Esophagus mucosa (tissue), 1 donor: ENCODE data around the gene SGCB. TPM values are rescaled to one million over a fixed set of nuclear protein-coding genes. Genes with fewer than 3 reads are reported as not detected.
"Not testable (repeated sequence)": the region's sequence is repeated elsewhere in the genome, so short reads cannot be mapped to it uniquely, and the experiment has no call there.

Experiments
- ATAC-seq: fragments of 200-7000 bp; cut with Tn5 transposase; one replicate; pipeline ENCODE4 v1.9.1; 2020
- total RNA-seq: library from RNA; stranded (reverse); gene quantifications from one replicate; pipeline ENCODE4 v1.2.4, GENCODE V29; 2023
- donor health status: DM: yes; HTN: yes; CAD: no.

The SGCB gene, protein sequence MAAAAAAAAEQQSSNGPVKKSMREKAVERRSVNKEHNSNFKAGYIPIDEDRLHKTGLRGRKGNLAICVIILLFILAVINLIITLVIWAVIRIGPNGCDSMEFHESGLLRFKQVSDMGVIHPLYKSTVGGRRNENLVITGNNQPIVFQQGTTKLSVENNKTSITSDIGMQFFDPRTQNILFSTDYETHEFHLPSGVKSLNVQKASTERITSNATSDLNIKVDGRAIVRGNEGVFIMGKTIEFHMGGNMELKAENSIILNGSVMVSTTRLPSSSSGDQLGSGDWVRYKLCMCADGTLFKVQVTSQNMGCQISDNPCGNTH
- 7.4 TPM for total RNA-seq

DNA sequence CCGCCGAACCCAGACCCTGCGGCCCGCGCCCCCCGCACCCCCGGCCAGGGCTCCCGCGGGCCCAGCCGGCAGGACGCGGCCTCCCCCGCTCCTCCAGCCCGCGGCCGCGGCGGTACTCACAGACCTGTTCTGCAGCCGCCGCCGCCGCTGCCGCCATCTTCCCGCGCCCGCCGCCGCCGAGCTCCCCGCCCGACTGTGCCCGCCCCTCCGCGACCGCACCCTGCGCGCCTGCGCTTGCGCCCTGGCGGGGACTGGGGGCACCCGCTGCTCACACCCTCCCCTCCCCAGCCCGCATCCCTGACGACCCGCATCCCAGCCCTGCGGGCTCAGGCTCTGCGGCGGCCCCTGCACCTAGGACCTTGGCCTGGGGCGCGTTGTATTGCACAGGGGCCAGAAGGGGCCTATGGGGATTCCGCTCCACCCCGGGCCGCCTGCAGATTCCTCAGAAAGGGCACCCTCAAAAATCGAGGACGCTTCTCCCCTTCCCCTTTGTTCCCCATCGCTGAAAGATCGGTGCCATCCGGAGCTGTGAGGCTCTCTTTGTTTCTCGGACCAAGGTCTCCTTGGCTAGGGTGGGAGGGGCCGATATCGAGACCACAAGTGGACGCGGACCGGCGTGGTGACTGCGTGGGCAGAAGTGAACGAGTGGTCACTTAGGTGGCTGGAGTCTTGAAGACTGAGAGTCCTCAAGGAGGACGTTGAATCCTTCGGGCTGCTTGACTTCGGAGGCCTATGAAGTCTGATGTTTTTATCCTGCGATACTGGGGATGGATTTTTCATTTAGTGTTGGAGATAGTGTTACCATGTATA lies at the start of gene SGCB:
Gene SGCB, minus strand, starts transcription at position 197 of the 810 bp plus-strand sequence. Its CDS starts 40 bp downstream, at position 157.
- peak; percentile 85 for ATAC-seq

DNA sequence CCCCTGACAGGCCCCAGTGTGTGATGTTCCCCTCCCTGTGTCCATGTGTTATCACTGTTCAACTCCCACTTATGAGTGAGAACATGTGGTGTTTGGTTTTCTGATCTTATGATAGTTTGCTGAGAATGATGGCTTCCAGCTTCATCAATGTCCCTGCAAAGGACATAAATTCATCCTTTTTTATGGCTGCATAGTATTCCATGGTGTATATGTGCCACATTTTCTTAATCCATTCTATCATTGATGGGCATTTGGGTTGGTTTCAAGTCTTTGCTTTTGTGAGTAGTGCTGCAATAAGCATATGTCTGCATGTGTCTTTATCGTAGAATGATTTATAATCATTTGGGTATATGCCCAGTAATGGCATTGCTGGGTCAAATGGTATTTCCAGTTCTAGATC lies 48.3 kb upstream of the SGCB start:
- not testable (repeated sequence) for ATAC-seq

DNA sequence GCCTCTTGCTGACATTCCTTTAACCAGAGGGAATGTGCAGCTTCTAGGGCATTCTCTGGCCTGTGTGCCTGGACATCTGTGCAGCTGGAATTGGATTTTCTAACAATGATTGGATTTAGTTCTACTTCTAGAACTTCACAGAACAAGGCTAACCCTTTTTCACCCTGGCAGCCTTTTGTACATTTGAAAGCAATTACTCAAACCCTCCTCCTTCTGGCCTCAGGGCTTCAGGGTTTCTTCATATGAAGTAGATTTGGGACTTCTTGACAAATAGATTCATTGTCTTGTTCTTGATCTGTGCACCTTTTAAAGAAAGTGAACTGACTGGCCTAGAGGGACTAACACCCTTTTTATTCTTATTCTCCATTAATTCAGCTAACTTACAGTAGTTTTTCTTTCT lies 43.1 kb upstream of the SGCB start:
- ATAC-seq = no peak

DNA sequence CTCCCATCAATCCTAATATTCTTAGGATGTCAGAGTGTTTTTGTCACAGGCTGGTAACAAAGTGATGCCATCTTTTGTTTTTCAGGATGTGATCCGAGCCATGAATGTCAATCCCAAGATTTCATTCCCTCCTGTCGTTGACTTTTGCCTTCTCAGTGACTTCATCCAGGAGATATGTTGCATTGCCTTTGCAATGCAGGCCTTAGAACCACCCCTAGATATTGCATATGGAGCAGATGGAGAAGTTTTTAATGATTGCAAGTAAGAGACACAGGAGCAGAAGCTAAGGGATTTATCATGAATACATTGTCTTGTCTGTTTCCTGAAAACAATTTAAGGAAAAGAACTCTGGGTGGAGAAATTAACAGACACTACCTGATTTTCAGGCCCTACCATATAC lies 41.6 kb upstream of the SGCB start:
- no peak for ATAC-seq

DNA sequence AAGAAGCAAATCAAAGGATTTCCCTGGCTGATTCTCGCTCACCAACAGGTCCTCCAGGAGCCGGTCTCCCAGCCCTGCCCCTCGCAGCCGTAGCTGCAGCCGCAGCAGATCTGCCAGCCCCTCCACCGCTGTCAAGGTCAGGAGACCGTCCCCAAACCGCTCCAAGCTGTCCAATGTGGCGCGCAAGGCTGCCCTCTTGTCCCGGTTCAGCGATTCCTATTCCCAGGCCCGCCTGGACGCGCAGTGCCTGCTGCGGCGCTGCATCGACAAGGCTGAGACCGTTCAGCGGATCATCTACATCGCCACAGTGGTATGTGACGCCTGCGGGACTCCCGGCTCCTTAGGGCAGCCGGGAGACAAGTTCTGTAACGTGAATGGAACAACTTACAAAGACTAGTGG lies 38.6 kb upstream of the SGCB start:
- no peak for ATAC-seq

DNA sequence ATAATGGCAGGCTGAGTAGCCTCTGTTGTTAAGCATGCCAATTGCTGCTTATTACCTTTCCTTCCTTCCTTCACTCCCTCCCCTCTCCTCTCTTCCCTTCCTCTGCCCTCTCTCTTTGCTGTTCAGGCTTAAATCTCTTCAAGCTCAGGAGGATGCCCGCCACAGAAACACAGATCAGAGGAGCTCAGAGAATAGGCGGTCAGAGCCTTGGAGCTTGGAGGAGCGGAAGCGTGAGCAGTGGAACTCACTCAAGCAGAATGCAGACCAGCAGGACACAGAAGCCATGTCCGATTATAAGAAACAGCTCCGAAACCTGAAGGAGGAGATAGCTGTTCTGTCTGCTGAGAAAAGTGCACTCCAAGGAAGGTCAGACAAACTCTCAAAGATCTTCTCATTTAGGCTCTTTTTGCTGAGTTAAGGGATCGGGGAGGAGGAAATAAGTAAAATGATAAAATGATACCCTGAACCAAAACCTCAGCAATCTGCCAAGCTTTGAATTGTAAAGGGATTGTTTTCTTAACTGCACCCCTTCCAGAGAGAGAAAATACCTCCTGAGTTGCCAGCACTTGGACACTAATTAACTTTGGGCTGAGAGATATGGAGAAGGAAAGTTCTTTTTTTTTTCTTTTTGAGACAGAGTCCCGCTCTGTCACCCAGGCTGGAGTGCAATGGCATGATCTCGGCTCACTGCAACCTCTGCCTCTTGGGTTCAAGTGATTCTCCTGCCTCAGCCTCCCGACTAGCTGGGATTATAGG lies 33.9 kb upstream of the SGCB start:
- ATAC-seq = no peak

DNA sequence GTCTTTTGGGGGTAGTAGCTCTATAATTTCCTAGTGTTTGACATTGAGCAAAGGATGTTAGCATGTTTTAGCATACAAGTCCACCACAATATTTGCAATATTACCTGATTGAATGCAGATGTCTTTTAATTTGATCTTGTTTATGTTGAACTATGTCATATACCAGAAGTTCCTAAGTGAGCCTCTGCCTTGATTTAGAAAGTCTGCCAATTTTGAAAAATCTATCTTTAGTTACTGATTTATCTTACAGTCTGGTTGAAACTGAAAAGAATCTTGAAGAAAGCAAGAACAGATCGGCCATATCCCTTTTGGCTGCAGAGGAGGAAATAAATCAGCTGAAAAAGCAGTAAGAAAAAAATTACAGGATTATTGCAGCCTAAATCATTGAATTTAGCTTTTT lies 31.5 kb upstream of the SGCB start:
- no peak for ATAC-seq

DNA sequence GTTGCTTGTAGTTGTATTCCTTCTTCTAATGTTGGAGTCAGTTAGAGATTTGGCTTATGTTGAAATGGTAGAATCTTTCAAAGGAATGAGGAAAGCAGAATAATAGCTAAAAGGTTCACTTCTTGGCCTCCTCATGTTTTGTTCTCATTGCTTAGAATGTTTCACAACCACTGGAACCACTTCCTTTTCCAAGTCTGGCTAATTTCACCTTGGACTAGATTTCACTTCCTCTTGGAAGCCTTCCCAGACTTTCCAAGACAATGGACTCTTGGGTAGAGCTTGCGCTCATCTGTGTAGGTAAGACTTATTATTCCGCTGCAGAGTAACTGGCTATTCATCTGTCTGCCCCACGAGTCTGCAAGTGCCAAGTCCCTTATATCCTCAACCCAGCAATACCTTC lies 21.3 kb upstream of the SGCB start:
- peak; percentile 95 for ATAC-seq

DNA sequence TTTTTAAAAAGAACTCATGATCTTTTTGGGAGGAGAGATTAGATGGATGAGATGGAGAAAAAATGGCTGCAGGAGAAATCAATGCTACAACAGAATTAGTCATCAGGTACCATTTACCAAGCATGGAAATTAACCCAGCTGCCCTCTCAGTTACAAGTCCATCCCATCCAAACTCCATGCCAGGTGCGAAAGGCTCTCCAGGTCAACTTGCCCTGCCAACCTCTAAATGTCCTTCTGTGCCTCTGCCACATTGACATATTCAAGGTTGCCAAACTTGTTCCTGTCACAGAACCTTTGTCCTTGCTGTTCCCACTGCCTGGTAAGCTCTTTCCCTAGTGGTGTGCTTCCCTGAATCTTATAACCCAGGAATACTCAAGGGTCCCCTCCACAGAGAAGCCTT lies 20.2 kb upstream of the SGCB start:
- no peak for ATAC-seq

DNA sequence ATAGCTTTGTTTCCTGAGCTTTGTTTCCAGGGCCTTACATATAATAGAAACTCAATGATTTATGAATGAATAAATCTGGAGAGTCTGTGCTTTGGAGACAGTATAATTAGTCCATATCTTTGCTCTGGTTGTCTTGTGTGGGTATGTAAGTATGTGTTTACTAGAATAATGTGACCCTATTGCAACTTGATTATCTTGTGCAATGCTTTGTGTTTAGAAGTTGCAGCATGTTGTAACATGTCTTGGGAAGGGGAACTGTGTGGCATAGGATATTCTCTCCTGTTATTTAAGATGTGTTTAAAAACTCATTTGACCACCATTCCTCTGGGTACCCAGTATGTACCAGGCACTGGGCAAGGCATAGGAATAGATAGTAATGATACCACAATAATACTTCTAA lies 19.1 kb upstream of the SGCB start:
- ATAC-seq = no peak

DNA sequence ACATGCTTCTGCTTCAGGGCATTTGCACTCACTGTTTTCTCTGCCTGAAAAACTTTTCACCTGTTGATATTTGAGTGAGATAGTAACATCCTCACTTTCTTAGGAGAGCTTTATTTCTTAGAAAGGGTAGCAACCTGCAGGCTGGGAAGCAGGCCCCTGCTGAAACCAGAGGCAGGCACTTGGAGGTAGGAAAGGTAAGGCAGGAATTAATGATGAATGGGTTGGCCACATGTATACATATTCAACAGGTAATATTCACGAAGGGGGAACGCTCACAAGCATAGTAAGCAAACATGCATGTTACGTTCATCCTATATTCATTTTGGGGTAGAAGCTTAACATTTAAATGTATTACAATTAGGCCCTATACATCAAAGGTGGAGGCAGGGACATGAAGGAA lies 16.2 kb upstream of the SGCB start:
- no peak for ATAC-seq

DNA sequence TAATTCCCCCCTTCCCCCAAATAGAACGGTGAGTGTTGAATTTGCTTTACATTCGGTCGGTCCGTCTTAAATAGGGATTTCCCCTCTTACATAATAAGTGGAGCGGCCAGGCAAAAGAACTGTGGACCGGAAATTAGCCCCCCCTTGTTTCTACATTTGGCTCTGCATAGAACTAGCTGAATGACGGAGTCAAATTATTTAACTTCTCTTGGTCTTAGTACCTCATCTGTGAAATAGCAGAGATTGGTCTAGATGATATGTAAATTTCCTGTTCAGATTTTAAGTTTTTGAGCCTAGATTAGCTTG lies 14.3 kb upstream of the SGCB start:
- ATAC-seq = no peak

DNA sequence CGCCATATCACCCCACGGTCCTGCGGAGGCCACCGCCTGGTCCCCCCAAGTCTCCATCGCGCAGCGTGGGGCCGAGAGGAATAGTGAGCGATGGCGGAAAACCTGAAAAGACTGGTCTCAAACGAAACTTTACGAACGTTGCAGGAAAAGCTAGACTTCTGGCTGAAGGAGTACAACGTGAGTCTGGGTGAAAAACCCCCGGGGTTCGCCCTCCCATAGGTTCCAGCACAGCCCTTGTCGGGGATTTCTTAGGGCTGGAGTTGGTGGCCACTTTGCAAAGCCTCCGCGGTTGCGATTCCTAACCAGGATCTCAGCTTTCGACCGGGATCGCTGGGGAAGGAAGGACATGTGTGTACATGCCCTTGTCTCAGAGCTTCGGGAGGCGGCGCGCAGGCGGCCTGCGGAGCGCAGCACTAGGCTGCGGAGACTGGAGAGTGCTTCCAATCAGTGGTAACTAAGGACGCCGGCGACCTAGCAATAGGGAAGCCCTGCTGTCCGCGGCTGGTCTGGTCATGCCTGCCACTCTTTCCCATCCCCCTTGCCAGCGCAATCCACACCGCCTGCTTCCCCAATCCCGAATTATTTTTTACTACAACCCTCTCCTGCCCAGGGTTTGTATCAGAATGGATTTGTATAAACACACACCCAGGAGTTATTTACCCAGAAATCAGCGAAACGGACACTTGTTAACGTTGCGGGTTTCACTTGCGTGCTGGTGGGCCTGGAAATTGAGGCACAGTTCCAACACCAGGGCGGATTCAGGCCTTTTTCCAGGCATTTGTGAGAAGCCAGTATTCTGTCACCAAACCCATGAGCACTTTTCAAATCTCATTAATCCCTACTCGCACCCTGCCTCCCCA lies 13.7 kb upstream of the SGCB start:
- peak; percentile 96 for ATAC-seq

DNA sequence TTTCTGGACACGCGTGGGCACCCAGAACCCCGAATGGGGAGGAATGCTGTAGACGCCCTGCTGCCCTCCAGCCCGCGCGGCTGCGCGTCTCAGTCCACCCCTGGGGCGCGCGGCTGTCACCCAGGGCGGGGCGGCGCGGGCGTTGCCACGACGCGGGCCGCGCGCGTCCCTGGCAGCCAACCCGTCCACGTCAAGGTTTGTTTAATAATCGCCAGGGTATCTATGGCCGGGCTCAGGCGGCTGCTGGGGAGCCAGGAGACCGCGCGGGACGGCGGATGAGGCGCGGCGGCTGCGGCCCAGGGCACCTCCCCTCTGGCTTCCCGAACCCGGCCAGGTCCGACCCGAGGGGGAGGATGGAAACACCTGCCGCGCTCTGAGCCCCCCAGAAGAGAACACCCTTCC lies 13.1 kb upstream of the SGCB start, which contains the start of gene SPATA18:
Gene SPATA18, plus strand, starts transcription at position 92 of the 402 bp plus-strand sequence. CDS start 401 bp downstream, outside the sequence.
- ATAC-seq = peak; percentile 91

DNA sequence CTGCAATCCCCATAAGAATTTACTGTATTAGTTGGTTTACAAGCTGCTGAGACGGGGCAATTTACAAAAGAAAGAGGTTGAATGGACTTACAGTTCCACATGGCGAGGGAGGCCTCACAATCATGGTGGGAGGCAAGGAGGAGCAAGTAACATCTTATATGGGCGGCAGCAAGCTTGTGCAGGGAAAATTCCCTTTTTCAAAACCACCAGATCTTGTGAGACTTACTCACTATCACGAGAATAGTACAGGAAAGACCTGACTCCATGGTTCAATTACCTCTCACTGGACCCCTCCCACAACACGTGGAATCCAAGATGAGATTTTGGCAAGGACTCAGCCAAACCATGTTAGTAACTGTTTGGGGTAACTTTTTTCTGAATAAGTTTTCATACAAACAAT lies 11.2 kb upstream of the SGCB start:
- ATAC-seq = no peak

DNA sequence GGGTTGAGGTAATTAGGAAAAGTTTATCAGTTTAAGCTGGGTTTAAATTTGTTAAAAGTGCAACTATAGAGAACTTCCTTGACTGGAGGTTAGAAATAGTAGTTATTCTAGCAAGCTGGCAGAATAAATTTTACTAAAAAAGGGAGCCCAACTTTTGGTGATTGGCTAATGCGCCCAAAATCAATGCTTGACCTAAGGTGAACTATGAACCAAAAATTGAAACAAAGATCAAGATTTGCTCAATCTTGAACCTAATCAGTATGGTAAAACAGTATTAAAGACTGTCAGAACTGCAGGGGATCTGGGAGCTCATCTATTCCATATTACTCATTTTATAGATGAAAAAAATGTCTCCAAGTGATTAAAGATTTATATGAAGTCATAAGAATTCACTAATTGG lies 6.9 kb upstream of the SGCB start:
- no peak for ATAC-seq

DNA sequence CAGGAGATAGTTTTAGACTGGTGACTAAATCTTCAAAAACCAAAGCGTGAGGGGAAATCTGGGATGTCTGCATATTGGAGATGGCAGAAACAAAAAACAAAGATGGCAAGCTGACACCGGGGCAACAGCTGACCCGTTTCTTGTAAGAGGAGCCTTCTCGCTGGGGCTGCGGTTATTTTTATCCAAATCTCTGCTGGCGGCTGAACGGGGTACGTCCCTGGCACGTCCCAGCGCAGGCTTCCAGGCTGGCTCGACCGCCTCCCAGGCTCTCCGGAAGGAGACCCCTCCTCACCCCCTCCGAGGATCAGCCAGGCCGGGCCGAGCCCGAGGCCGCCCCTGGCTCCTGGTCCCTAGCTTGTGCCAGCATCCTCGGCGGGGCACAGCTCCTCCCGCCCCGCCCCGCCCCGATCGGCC lies 403 bp downstream of the SGCB start:
- peak; percentile 31 for ATAC-seq

DNA sequence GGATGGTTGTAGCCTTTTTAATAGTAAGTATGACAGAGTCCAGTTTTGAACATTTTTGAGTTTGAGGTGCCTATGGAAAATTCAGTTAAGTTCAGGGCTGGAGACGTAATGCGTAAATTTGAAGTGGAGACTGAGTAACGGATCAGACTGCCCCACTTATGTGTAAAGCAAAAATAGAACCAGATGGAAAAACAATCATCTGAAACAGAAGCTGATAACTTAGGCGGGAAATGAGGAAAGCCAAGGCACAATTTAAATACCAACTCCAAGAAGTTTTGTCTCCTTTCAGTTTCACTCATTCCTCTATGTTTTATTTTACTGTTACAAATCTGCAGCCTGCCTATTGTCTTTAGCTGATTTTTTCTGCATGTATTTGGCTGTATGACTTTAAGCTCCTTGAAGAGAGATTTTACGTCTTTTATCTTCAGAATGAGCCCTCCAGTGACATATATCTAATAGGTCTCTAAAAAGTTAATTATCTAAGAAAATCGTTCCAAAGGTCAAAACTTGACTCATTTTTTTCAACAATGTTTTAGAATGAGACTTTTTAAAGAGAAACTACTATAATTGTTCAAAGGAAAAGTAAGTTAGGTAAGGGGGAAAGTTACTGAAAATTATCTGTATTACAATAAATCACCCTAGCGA lies 1.1 kb downstream of the SGCB start:
- ATAC-seq = no peak

DNA sequence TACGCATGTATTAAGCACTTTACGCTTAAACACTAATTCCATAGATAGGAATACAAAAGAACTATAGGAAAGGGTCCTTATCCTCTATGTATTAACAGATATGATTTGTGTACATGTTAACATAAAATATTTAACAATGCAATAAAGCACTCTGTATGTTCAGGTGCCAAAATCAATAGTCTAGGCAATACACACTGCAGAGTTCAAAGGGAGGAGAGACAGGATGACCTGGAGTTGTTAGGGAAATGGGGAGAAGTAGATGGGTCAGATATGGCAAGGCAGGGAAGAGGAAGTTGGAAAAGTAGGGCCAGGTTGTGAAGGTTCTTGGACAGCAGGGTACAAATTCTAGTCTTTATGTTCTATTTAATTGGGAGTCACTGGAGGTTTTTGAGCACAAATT lies 2.9 kb downstream of the SGCB start:
- no peak for ATAC-seq

DNA sequence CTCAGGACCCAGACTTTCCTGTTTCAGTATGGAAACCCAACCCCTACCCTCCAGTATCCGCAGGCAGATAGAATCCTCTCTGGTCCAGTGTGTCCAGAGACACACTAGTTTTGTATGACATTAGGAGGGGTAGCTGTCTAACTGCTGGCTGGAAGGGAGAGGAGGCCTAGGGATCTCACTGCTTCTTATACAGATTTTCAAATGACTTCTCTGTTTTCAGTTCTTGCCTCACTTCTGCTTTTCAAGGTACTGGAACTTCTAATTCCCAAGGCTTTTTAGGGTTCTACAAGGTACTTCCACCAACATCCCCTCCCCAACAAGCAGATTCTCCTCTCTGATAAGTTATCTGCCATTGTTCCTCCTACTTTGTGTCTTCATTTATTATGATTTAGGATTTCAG lies 6.1 kb downstream of the SGCB start:
- ATAC-seq = no peak

DNA sequence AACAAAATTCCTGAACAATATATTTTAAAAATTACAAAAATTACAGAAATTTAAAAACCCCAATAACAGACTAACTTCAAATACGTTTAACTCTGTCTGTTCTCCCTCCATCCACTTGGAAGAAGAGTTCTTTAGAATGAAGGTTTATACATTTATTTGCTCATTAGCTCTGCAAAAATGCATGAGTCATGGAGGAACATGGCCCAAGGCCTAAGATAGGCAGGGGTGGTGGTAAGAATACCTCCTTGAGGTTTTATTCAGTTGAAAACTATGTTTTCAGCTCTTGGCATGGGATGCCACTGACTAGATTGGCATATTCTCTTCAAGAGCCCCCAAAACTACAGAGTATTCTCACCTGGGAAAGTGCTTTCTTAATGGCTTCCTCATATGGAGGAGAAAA lies 9.1 kb downstream of the SGCB start:
- ATAC-seq = no peak
